ENCODE results near the gene MED28. TPM values are rescaled to one million over a fixed set of nuclear protein-coding genes. Genes with fewer than 3 reads are reported as not detected.

MED28 gene
- total RNA-seq, 1 donor from 2014 or later = 98.0 TPM

DNA sequence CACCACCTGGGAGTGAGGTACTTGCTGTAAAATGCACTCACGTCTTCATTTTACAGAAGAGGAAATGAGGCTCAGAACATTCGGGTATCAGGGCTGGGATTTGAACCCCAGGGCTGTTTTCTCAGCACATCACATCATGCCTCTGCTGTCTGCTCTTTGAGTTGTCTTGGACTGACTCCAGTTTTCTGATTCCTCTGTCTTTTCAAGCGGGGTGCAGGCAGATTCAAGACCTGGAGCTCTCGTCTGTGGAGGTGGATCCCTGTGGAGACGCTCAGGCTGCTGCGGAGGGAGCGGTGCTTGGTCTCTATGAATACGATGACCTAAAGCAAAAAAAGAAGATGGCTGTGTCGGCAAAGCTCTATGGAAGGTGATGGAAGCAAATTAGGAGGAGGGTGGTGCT lies 31.2 kb upstream of the MED28 start:
- Mint-ChIP-seq H3K9me3 (ENCODE audit: unreplicated experiment) (no peaks in the 10 kb centered on the region), H3K27ac (ENCODE audit: unreplicated experiment) (peak overlapping the region; percentile 61), H3K36me3 (ENCODE audit: low read depth, unreplicated experiment) (peaks cover 39% of the 10 kb centered on the region), H3K4me3 (ENCODE audit: unreplicated experiment) (no peak overlapping the region), H3K27me3 (ENCODE audit: unreplicated experiment) (peaks cover 3% of the 10 kb centered on the region), H3K4me1 (ENCODE audit: unreplicated experiment) (peaks cover 37% of the 10 kb centered on the region)
- DNase-seq (ENCODE audit: low spot score) = no peak
- TF ChIP-seq, protein P1, sequence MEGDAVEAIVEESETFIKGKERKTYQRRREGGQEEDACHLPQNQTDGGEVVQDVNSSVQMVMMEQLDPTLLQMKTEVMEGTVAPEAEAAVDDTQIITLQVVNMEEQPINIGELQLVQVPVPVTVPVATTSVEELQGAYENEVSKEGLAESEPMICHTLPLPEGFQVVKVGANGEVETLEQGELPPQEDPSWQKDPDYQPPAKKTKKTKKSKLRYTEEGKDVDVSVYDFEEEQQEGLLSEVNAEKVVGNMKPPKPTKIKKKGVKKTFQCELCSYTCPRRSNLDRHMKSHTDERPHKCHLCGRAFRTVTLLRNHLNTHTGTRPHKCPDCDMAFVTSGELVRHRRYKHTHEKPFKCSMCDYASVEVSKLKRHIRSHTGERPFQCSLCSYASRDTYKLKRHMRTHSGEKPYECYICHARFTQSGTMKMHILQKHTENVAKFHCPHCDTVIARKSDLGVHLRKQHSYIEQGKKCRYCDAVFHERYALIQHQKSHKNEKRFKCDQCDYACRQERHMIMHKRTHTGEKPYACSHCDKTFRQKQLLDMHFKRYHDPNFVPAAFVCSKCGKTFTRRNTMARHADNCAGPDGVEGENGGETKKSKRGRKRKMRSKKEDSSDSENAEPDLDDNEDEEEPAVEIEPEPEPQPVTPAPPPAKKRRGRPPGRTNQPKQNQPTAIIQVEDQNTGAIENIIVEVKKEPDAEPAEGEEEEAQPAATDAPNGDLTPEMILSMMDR (IDR thresholded peaks at IDR 0.05; ENCODE audit: unreplicated experiment) = no peak

DNA sequence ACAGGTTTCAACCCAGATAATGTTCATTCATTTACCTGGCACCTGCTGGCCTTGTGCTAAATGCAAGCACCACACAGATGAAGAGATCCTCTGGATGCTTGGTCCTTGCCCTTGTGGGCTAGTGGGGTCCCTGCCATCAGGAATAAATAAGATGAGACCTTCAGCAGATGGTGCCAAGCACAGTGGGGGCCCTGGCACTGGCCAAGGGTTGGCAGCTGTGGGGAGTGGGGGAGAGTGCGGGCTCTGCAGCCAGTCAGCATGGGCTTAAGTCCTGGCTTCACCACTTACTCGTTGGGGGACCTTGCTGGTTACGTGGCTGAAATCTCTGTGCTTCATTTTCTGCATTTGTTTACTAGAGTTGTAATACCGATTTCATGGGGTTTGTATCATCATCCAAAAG lies 30.5 kb upstream of the MED28 start:
- Mint-ChIP-seq H3K4me1 (ENCODE audit: unreplicated experiment) (peaks cover 31% of the 10 kb centered on the region), H3K4me3 (ENCODE audit: unreplicated experiment) (peak overlapping the region; percentile 48), H3K36me3 (ENCODE audit: low read depth, unreplicated experiment) (peaks cover 44% of the 10 kb centered on the region), H3K27me3 (ENCODE audit: unreplicated experiment) (peaks cover 3% of the 10 kb centered on the region), H3K27ac (ENCODE audit: unreplicated experiment) (no peak overlapping the region), H3K9me3 (ENCODE audit: unreplicated experiment) (no peaks in the 10 kb centered on the region)
- TF ChIP-seq, protein P1 (IDR thresholded peaks at IDR 0.05; ENCODE audit: unreplicated experiment) = no peak
- no peak for DNase-seq (ENCODE audit: low spot score)

DNA sequence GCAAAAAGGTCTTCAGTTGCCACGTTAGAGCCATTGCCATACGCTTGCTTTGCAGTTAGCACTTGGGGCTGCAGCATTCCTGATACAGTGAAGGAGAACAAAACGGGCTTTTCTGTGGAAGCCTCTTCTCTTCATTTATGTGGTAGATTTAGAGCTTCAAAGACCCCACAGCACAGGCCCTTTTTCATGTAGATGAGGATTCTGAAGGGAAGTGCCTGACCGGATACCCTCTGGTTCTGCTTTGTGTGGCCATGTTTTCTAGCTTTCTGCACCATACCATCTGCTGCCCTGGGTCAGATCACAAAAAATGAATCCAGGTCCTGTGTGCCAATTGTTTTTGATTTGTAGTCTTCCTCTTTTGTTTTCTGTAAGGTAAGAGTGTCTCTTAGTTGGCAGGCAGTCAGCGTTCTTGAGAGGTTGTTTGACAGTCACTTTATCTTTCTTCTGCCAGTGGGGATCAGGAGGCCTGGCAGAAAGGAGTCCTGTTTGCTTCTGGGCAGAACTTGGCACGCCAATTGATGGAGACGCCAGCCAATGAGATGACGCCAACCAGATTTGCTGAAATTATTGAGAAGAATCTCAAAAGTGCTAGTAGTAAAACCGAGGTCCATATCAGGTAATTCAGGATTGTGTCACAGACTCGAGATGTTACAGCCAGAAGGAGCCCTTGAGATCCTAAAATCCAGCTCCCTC lies 29.8 kb upstream of the MED28 start:
- H3K27ac Mint-ChIP-seq (ENCODE audit: unreplicated experiment) = no peak overlapping the region
- DNase-seq (ENCODE audit: low spot score) = no peak
- no peaks in the 10 kb centered on the region for H3K9me3 Mint-ChIP-seq (ENCODE audit: unreplicated experiment)
- TF ChIP-seq, protein P1 (IDR thresholded peaks at IDR 0.05; ENCODE audit: unreplicated experiment) = no peak
- H3K4me3 Mint-ChIP-seq (ENCODE audit: unreplicated experiment) = no peak overlapping the region
- peaks cover 25% of the 10 kb centered on the region for H3K4me1 Mint-ChIP-seq (ENCODE audit: unreplicated experiment)
- peaks cover 49% of the 10 kb centered on the region for H3K36me3 Mint-ChIP-seq (ENCODE audit: low read depth, unreplicated experiment)
- peaks cover 3% of the 10 kb centered on the region for H3K27me3 Mint-ChIP-seq (ENCODE audit: unreplicated experiment)

DNA sequence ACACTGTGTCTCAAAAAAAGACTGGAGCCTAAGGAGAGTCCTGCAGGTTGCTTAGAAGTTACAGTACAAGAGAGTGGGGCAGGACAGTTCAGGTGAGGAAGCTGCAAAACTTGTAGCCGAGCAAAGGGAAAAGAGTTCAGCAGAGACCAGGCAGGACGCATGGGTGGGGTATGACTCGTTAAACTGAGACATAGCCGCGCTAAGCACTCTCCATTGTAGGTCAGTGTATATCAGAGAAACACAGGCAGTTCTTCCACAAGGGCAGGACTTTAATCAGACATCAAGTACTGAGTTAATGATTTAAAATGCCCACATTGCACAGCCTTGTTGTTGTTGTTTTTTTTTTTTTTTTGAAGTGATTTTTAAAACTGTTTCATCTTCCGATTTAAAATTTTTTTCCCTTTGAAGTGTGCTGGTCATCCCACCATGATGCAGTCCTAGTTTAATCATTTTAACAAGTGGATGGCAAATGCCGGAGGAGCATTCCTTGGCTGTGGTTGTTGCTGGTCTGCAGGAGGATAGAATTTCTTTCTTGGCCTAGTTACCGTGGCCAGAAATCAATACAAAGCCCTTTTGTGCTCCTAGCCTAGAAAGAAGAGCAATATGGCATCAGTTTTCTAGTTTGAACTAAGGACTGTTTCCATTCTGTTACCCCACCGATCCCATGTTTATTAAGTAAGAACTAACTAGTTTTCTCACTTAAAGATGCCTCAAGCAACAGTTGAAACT lies 27.2 kb upstream of the MED28 start:
- no peak for DNase-seq (ENCODE audit: low spot score)
- no peak overlapping the region for H3K27ac Mint-ChIP-seq (ENCODE audit: unreplicated experiment)
- peaks cover 51% of the 10 kb centered on the region for H3K36me3 Mint-ChIP-seq (ENCODE audit: low read depth, unreplicated experiment)
- H3K27me3 Mint-ChIP-seq (ENCODE audit: unreplicated experiment) = no peaks in the 10 kb centered on the region
- TF ChIP-seq, protein P1 (IDR thresholded peaks at IDR 0.05; ENCODE audit: unreplicated experiment) = no peak
- H3K4me1 Mint-ChIP-seq (ENCODE audit: unreplicated experiment) = peaks cover 12% of the 10 kb centered on the region
- H3K9me3 Mint-ChIP-seq (ENCODE audit: unreplicated experiment) = no peaks in the 10 kb centered on the region
- H3K4me3 Mint-ChIP-seq (ENCODE audit: unreplicated experiment) = no peak overlapping the region

DNA sequence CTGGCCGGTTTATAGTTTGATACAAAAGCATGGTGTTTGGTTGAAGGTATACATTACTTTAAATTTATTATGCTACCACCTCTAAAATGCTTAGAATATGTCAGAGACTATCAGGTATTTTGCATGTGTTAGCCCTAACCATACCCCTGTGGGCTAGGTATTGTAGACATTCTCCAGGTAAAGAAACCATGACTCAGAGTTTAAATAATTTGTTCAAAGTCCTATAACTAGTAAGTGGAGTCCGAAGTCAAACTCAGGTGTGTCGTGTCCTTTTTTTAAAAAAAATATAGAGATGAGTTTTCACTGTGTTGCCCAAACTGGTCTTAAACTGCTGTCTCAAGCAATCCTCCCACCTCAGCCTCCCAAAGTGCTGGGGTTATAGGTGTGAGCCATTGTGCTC lies 25.1 kb upstream of the MED28 start:
- Mint-ChIP-seq H3K9me3 (ENCODE audit: unreplicated experiment) (no peaks in the 10 kb centered on the region), H3K4me1 (ENCODE audit: unreplicated experiment) (peaks cover 10% of the 10 kb centered on the region), H3K4me3 (ENCODE audit: unreplicated experiment) (no peak overlapping the region), H3K36me3 (ENCODE audit: low read depth, unreplicated experiment) (peaks cover 48% of the 10 kb centered on the region), H3K27ac (ENCODE audit: unreplicated experiment) (no peak overlapping the region), H3K27me3 (ENCODE audit: unreplicated experiment) (no peaks in the 10 kb centered on the region)
- no peak for DNase-seq (ENCODE audit: low spot score)
- TF ChIP-seq, protein P1 (IDR thresholded peaks at IDR 0.05; ENCODE audit: unreplicated experiment) = no peak
